AG04450 (cell line): ENCODE results near the gene ECPAS. TPM values are rescaled to one million over a fixed set of nuclear protein-coding genes. Genes with fewer than 3 reads are reported as not detected.
A peak's percentile ranks its signal among the peaks of the same experiment; 100 is the strongest.

ENCODE experiments used
- CTCF ChIA-PET: fragments of 300-600, 350-600 bp; formaldehyde crosslinking; extraction: SDS; loops from one replicate; lab custom pipeline; 2022; ENCODE audit warnings: antibody characterized with exemption, inconsistent platforms; lab: Charles Lee
- POLR2A ChIA-PET: fragments of 350-600 bp; formaldehyde crosslinking; extraction: SDS; loops from one replicate; lab custom pipeline; 2021; ENCODE audit warnings: antibody characterized with exemption, inconsistent platforms; lab: Yijun Ruan, JAX
- DNase-seq: peaks from one replicate; pipeline ENCODE4 v3.0.0-alpha.2; 2011; ENCODE audit warnings: low read depth, low spot score
- H3K27ac ChIP-seq: one replicate; pipeline ENCODE4 v1.5.1; 2012; ENCODE audit warnings: low read depth, low read length, control low read depth
- H3K27me3 ChIP-seq: one replicate; pipeline ENCODE4 v1.6.0; 2012; ENCODE audit warnings: low read length; ENCODE audit not compliant: control insufficient read depth, insufficient read depth
- H3K4me3 ChIP-seq: 2 replicates; pipeline ENCODE4 v1.5.1; 2011; ENCODE audit warnings: mild to moderate bottlenecking, low read depth, low read length, control low read depth
- H3K9me3 ChIP-seq: 2 replicates; pipeline ENCODE4 v1.5.1; 2012; ENCODE audit warnings: low read length; ENCODE audit not compliant: control insufficient read depth, insufficient read depth
- CTCF ChIP-seq: IDR thresholded peaks from 2 replicates; pipeline ENCODE4 v1.5.1; 2011; ENCODE audit warnings: low read depth, low read length, control low read depth, inconsistent platforms
- polyA minus RNA-seq: library from RNA; depleted of rRNA, polyadenylated mRNA; stranded (reverse); fragments of >200 nt; gene quantifications from 2 replicates; pipeline ENCODE4 v1.2.3, GENCODE V29; 2011; rRNA and poly(A)+ RNA removed
- polyA plus RNA-seq: library from polyadenylated mRNA; depleted of rRNA; stranded (reverse); fragments of >200 nt; gene quantifications from 2 replicates; pipeline ENCODE4 v1.2.3, GENCODE V29; 2011; rRNA removed

Gene ECPAS
- polyA plus RNA-seq: 61.2 and 64.0 TPM in 2 replicates
- 165 and 183 TPM in 2 replicates for polyA minus RNA-seq

- TF ChIP-seq CTCF: no peak
- POLR2A ChIA-PET: interaction anchor here (0.9 kb wide), 1 partner anchor 13 kb away, joined by 4 read pairs; no protein-coding TSS in a partner anchor
- Histone ChIP-seq H3K27ac (peak within 1 kb of the TSS; percentile 75), H3K9me3 (no peaks in the 10 kb centered on the region; the same call in 1 of the 2 replicates), H3K4me3 (peak within 1 kb of the TSS; percentile 85), H3K27me3 (no peaks in the 10 kb centered on the region)
- CTCF ChIA-PET: no interaction called here
- peak; percentile 33 for DNase-seq
These were observed at the start of gene ECPAS for GRCh38 chr9:111483858-111484571. ECPAS (minus strand) TSS chr9:111484383; CDS start chr9:111472918, 11,465 bp downstream.

GRCh38 chr9:111533099-111533790, 49.1 kb upstream of the ECPAS start:
- Histone ChIP-seq H3K9me3 (peaks cover 46% of the 10 kb centered on the region), H3K4me3 (no peak overlapping the region), H3K27me3 (no peaks in the 10 kb centered on the region), H3K27ac (no peak overlapping the region)
- ChIA-PET POLR2A (no interaction called here), CTCF (no interaction called here)
- TF ChIP-seq CTCF: no peak
- no peak for DNase-seq

- ChIA-PET POLR2A (no interaction called here), CTCF (interaction anchor here (1.1 kb wide), 1 partner anchor 90 kb away, joined by 3 read pairs; no protein-coding TSS in a partner anchor)
- H3K4me3 ChIP-seq: no peak overlapping the region
- H3K27me3 ChIP-seq: no peaks in the 10 kb centered on the region
- peaks cover 35% of the 10 kb centered on the region for H3K9me3 ChIP-seq
- DNase-seq: no peak
- no peak for TF ChIP-seq CTCF
- H3K27ac ChIP-seq: no peak overlapping the region
These were observed 47.5 kb upstream of the ECPAS start for GRCh38 chr9:111531716-111532115.

- Histone ChIP-seq H3K27me3 (no peaks in the 10 kb centered on the region), H3K9me3 (peaks cover 18% of the 10 kb centered on the region), H3K27ac (no peak overlapping the region), H3K4me3 (no peak overlapping the region)
- ChIA-PET POLR2A (no interaction called here), CTCF (interaction anchor here (1.2 kb wide), 1 partner anchor 20 kb away, joined by 3 read pairs; no protein-coding TSS in a partner anchor)
- DNase-seq: no peak
- TF ChIP-seq CTCF: no peak
These were observed 45.6 kb upstream of the ECPAS start for GRCh38 chr9:111529787-111530186.
